Measurements from ENCODE around the gene ZNF280A.
"Not testable (repeated sequence)": the region's sequence is repeated elsewhere in the genome, so short reads cannot be mapped to it uniquely, and the experiment has no call there.

- TF ChIP-seq, protein P1, sequence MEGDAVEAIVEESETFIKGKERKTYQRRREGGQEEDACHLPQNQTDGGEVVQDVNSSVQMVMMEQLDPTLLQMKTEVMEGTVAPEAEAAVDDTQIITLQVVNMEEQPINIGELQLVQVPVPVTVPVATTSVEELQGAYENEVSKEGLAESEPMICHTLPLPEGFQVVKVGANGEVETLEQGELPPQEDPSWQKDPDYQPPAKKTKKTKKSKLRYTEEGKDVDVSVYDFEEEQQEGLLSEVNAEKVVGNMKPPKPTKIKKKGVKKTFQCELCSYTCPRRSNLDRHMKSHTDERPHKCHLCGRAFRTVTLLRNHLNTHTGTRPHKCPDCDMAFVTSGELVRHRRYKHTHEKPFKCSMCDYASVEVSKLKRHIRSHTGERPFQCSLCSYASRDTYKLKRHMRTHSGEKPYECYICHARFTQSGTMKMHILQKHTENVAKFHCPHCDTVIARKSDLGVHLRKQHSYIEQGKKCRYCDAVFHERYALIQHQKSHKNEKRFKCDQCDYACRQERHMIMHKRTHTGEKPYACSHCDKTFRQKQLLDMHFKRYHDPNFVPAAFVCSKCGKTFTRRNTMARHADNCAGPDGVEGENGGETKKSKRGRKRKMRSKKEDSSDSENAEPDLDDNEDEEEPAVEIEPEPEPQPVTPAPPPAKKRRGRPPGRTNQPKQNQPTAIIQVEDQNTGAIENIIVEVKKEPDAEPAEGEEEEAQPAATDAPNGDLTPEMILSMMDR (IDR thresholded peaks at IDR 0.05) = not testable (repeated sequence)
- not testable (repeated sequence) for TF ChIP-seq POLR2A (IDR thresholded peaks at IDR 0.05)
These were observed 10.2 kb downstream of the ZNF280A start for GRCh38 chr22:22509912-22510311.

Measured in adrenal gland (tissue), 5 donors.